GM23248 (cell line): Measurements from ENCODE around the gene GBGT1.
"Not testable (repeated sequence)": the region's sequence is repeated elsewhere in the genome, so short reads cannot be mapped to it uniquely, and the experiment has no call there.

Experiments used
- EZH2 ChIP-seq: fragments of 200-600 bp; sonication (generic); IDR thresholded peaks from 2 replicates; pipeline ENCODE4 v1.6.1; 2018; ENCODE audit warnings: antibody characterized with exemption, mild to moderate bottlenecking; ENCODE audit not compliant: insufficient read depth, poor library complexity, severe bottlenecking
- EZH2phosphoT487 ChIP-seq: fragments of 200-600 bp; sonication (generic); IDR thresholded peaks from 2 replicates; pipeline ENCODE4 v1.6.1; 2018; ENCODE audit warnings: antibody characterized with exemption, moderate library complexity, mild to moderate bottlenecking, low read depth; ENCODE audit not compliant: insufficient read depth

DNA sequence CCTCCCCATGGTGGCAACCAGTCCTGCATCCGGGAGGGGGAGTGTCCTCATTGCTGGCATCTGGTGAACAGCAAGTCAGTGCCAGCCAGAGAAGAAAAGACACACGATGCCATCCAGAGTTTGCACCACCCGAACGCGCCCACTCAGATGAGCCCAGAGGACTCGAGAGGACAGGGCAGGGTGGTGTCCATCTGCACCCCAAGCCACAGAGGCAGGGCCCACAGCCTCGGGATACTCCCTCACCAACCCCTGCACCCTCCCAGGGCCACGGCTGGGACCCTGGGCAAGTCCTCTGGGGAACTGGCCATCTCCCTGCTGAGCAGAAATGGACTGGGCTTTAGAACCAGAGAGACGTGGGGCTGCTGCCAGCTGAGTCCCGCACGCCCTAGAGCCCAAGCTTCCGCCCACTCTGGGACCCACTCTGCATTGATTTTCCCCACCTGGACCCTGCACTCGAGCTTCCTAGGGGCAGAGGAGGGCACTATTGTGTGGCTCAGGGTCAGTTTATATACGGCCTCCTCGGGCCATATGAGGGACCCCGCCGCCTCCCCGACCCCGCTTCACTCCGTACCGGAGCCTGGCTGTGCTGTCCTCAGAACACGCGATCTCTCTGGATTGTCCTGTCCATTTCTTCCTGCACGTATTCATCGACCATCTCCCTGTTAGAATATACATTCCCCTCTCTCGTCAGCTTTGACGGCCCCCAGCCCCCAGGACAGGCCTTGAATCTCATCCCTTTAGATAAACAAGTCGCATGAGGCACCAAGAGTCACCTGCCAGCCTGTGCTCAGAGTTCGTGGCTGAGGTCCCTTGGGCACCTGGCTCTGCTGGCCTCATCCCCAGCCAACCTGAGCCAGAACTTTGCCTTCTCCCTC is 45.9 kb upstream of the GBGT1 start:
- TF ChIP-seq EZH2phosphoT487, EZH2: not testable (repeated sequence)
